Smooth muscle cell of the coronary artery (primary cell): Measurements from ENCODE around the gene ARL6IP4. TPM values are rescaled to one million over a fixed set of nuclear protein-coding genes. Genes with fewer than 3 reads are reported as not detected.

Source experiments
- total RNA-seq: library from RNA; depleted of rRNA; stranded (reverse); fragments of >200 nt; gene quantifications from 2 replicates; pipeline ENCODE4 v1.2.3, GENCODE V29; 2014; ENCODE audit warnings: low replicate concordance

The ARL6IP4 gene
- 212 and 225 TPM in 2 replicates for total RNA-seq

GRCh38 chr12:122980183-122981035 is at the start of gene ARL6IP4:
Gene ARL6IP4, plus strand, starts transcription at chr12:122980681. Its CDS starts 459 bp downstream, at chr12:122981140.

DNA sequence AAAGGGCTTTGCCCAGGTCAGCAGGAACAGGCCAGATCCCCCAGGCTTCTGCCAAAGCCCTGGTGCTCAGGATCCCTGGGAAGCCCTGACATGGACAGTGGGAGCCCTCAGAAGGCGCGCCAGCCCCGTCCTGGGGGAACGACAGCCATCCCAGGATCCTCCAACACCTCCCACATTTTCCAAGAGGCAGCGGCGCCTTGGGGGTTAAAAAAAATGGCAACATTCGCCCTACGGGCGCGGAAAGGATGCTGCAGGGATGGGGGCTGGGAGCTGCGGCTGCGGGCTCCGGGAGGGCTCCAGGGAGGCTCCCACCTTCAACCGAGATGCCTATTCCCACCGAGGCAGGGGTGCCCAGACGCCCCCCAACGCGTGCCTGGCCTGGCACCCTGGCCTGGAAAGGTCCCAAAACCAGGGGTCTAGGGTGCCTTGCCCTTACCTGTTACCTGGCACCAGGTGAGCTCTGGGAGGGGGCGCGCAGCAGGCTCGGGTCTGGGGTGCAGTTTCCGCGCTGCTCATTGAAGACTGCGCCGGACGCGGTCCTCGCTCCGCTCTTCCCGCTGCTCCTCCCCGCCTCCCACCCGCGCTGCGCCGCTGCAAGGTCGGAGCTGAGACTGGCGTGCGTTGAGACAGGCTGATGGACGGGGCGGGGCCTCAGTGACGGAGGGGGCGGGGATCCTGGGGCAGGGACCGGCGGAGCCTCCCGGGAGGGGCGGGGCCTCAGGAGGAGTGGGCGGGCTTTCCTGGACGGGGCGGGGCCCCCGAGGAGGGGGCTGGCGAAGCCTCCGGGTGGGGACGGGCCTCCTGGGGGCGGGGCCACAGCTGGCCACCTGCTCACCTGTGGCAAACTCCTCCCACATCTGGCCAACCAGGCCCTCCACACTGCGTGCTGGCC is 14.4 kb upstream of the ARL6IP4 start, which contains the start of gene ABCB9:
Gene ABCB9, minus strand, starts transcription at position 613 of the 892 bp plus-strand sequence. CDS start 6,228 bp downstream, outside the sequence.

DNA sequence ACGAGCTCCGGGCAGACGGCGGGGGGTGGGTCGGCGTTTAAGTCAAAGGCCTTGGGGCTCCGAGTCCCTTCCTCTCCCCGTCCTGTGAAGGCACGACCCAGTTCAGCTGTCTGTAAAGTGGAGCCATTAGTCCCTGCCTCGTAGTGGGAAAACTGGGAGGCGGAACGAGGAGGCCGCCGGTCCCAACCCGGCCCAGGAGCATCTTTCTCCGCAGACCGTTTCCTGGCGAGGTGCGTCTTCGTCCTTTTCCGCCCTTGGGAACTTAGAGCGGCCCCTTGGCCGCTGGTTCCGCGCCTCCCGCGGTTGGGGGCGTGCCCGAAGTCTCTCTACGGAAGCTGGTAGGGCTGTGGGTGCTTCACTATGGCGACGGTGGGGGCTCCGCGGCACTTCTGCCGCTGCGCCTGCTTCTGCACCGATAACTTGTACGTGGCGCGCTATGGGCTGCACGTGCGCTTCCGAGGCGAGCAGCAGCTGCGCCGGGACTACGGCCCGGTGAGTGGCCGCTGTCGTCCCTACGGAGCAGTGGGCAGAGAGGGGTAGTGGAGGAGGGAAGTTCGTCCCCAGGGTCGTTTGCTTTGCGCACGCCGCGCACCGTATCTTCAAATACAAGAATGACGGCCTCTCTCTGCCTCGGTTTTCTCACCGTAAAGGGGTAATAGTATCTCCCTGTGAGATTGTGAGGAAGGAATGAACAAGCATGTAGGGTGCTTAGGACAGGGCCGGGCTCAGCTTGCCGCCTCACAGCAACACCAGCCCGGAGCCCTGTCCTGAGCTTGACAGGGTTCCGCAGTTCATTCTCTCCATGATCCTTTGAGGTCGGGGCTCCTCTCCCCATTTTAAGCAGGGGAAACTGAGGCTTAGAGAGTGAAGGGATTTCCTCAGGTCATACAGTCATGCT is 5.3 kb upstream of the ARL6IP4 start, which contains the start of gene OGFOD2:
Gene OGFOD2, plus strand, starts transcription at position 353 of the 898 bp plus-strand sequence. Its CDS starts 8 bp downstream, at position 361.

Other genes starting within 250 kb of the ARL6IP4 start
- gene HCAR1, start 249.8 kb upstream of the ARL6IP4 start, total RNA-seq = under 0.01 and 0.35 TPM in 2 replicates
- 15.2 and 29.3 TPM in 2 replicates for gene DENR, start 227.9 kb upstream of the ARL6IP4 start, total RNA-seq
- 0.30 and 0.82 TPM in 2 replicates for gene CCDC62, start 206.1 kb upstream of the ARL6IP4 start, total RNA-seq
- 4.8 and 18.9 TPM in 2 replicates for gene HIP1R, start 145.2 kb upstream of the ARL6IP4 start, total RNA-seq
- gene VPS37B, start 84.6 kb upstream of the ARL6IP4 start, total RNA-seq = 4.0 and 6.3 TPM in 2 replicates
- gene ABCB9, start 14.2 kb upstream of the ARL6IP4 start, total RNA-seq = 5.9 and 6.3 TPM in 2 replicates
- 5.4 and 9.2 TPM in 2 replicates for gene OGFOD2, start 5.4 kb upstream of the ARL6IP4 start, total RNA-seq
- 1.4 and 2.5 TPM in 2 replicates for gene PITPNM2, start 170.4 kb downstream of the ARL6IP4 start, total RNA-seq